HG03060 (cell line): ENCODE measurements around the gene SMTNL2.
"Not testable (repeated sequence)": the region's sequence is repeated elsewhere in the genome, so short reads cannot be mapped to it uniquely, and the experiment has no call there.

Experiments
- ATAC-seq: cut with Tn5 transposase; IDR thresholded peaks from one replicate; pipeline ENCODE4 v1.9.1; 2021; ENCODE audit warnings: low read depth, moderate number of reproducible peaks; ENCODE audit not compliant: unreplicated experiment

The SMTNL2 gene

DNA sequence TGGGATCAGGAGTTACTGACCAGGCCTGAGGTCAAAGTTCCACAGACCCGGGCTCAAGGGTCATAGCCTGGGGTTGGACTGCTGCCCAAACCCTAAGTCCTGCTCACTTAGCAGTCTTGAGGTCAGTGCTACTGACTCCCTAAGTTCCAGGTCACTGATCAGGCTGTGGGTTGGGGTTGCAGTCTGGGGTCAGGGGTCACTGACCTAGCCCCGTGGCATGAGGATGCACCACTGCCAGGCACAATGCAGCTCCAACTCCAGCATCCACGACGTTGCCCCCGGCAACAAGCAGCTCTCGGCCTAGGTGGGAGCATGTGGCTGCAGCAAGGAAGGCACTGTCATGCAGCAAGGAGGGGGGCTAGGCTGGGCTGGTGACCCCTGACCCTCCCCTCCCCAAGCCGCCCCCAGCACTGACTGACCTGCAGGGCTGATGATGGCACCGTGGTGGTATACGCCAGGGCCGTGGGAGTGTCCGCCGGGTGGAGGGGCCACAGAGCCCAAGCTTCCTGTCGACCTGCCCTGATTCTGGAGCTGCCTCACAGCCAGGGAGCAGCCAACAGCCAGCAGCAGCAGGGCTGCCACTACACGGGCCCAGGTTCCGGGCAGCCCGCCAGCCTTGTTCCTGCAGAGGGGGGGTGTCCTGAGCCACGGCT lies 25.1 kb upstream of the SMTNL2 start:
- no peak for ATAC-seq

DNA sequence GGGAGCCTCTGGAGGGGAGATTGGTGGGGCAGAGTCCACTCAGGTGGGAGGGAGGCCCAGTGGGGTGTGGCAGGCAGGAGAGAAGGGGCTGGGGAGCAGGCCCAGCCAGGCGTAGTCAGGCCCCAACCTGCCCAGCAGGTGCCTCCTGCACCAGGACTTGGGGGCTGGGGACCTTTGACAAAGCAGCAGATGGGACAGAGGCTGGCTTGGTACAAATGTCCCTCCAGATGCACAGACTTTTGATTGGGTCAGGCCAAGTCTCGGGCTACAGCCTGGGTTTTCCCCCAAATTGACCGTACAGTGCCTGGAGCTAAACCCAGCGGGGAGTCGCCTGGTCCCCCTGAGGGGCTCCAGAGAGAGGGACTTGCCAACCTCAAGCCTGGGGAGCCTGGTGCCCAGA lies 24.4 kb upstream of the SMTNL2 start:
- ATAC-seq = no peak

DNA sequence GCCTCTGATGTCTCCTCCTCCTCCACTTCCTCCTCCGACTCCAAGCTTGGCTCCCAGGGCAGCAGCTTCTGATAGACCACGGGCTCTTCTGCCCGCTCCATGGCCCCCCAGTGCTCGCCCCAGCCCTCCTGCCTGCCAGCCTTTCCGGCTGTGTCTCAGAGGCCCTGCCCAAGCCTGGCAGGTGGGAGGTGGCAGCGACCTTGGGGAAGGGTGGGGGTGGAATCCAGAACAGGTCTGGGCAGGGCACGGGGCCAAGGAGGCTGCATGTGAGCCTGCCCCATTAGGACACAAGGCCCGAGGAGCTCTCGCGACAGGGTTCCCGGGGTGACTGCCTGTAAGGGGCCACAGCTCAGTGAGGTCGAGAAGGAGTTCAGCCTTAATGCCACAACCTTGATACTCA lies 23.9 kb upstream of the SMTNL2 start, which contains the start of gene GGT6:
TSS of gene GGT6 (minus strand) at position 157 of the 400 bp plus-strand sequence. CDS start at position 101, 56 bp downstream.
- no peak for ATAC-seq

DNA sequence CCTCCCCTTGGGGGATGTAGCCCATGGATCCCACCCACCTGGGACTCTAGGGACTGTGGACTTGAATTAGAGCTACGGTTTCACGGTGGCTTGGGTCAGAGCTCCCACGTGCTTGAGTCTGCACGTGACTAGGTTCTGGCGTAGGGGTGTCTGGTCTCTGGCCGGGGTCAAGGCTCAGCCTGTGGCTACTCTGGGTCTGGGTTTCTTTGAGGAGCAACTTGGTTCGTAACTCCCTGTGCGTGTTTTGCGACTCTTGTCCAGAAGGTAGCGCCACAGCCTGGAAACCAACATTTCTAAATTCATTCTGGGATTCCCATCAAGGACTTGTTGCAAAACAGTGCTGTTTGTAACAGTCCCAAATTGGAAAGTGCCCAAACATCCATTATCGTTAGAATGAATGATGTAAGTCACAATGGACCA lies 23.5 kb upstream of the SMTNL2 start:
- ATAC-seq = no peak

DNA sequence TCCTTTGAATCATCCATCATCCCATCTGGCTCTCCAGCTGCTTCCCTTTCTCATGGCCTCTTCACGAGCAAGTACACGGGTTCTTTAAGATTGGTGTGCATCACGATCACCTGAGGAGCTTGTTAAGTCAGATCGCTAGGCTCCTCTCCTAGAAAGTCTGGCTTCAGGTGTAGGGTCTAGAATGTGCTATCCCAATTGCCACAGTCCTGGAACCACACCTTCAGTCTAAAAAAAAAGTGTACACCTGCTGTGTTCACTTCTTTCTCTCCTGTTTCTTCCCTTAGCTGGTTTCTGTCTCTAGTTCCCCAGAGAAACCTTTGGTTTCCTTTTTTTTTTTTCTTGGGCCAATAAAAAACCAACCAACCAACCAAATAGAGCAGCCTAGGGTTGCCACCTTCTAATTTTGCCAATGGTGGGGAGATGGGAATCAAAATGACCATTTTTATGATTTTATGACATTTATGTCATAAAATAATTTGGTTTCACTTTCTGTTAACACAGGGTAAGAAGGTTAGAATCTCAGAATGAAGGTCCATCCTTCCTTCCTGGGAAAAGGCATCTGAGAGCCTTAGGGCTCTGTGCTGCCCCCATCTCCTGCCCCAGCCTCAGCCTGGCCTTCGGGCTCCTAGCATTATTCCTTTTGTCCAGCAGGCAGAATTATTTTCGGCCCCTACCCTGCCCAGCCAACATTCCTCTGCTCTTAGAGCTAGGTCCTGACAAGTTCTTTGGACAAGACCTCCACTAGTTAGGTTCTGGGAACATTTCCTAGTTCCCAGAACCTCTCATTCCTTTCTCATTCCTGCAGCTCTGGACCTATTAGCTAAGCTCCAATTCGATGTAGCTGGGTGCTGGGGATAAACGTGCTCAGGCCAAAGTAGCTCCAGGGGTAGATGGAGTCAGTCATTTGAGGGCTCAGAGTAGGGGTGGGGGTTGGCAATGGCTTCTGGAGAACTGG lies 22.0 kb upstream of the SMTNL2 start:
- ATAC-seq = no peak

DNA sequence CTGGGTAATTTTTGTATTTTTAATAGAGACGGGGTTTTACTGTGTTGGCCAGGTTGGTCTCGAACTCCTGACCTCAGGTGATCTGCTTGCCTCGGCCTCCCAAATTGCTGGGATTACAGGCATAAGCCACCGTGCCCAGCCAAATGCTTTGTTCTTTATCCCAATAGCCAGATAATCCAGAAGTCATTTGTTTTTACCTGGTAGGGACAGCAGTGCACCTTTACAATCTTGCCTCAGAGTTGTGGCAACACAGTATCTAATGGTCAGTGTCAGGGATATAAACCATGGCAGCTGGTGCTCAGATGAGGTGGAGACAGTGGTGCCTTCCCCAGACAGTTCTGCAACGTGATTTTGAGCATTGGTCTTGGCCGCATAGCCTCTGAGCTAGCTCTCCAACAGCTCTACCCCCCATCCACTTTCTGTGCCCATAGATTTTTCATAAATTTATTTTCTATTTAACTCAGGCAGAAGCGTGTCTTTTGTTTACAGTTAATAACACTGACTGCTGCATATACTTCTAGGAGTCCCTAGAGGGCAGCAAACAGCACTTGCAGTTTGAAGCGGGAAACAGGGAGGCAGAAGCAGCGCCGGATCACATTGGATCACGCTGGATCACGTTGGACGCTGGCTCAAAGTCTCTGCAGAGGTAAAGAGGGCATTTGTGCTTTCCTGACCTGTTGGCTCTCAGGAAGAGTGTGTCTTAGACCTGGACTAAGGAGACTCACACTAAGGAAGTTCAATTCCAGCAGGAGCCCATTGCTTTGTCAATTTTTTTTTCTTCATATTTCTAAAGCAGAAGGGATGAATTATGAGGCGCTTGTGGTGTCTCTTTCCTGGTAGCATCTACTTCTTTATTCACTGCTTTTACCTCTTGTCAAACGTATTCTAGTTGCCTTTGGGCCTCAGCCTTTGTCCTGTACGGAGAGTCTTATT lies 18.9 kb upstream of the SMTNL2 start:
- ATAC-seq = no peak

DNA sequence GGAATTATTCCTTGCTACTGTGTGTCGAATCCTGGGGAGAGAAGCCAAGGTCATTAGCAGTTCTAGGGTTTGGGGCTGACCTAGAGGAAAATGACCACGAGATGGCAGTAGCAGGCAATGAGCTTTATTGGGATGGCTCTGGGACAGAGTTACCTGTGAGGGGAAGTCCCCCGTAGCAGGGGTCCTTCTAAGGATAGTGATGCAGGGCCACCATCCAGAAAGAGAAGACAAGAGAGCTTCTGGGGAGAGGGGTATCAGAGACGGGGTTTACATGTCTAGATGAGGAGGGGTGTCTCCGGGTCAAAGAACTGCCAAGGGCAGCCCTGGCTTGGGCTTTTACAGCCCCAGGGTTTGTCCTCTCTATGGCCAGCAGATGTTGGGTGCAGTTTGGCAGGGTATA lies 17.5 kb upstream of the SMTNL2 start:
- ATAC-seq = no peak

DNA sequence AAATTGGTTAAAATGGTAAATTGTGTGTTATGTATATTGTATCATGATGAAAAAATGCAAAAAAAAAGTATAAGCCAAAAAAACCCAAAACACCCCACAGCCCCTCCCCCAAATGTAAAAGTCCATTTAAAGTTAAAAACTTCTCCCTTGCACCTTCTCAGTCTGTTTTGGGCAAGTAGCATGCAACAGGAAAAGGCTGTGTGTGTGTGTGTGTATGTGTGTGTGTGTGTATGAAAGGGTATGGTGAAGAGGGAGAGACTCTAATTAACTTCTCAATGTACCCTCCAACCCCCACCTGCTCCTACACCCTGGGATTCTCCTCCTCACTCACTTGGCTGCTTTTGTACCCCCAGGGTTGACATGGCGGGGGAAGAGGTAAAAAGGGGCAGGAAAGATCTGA lies 14.7 kb upstream of the SMTNL2 start:
- ATAC-seq = no peak

DNA sequence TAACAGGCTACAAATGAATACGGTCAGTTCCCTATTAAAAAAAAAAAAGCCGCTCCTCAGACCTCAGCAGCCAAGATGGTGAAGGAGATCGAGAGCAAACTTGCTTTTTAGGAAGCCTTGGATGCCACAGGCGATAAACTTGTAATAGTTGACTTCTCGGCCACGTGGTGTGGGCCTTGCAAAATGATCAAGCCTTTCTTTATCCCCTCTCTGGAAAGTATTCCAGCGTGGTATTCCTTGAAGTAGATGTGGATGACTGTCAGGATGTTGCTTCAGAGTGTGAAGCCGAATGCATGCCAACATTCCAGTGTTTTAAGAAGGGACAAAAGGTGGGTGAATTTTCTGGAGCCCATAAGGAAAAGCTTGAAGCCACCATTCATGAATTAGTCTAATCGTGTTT lies 12.2 kb upstream of the SMTNL2 start:
- ATAC-seq = no peak

DNA sequence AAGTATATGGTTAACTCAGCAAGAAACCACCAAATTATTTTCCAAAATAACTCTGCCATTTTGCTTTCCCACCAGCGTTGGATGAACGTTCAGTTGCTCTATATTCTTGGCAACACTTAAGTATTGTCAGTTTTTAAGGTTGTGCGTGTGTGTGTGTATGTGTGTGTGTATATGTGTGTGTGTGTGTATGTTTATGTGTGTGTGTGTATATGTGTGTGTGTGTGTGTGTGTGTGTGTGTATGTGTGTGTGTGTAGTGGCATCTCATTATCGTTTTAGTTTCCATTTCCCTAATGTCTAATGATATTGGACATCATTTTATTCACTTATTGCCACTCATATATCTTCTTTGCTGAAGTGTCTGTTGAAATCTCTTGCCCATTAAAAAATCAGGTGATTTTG lies 11.2 kb upstream of the SMTNL2 start:
- no peak for ATAC-seq

DNA sequence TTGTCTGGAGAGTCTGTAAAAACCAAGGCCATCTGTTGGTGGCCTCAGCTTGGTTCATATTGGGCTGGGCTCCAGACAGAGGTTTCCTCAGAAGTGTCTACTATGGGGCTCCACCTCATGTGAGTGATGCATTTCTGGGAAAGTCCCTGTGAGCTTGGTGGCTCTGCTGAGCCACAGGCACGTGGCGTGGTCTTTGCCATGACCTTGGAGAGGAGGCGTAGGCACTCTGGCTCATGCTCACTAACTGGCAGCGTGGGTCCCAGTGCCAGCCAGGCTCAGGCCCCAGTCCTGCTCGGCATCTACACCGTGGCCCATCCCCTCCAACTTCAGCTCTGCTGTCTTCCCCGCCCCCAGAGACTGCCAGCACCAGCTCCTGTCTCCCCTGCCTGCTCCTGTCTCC lies 10.7 kb upstream of the SMTNL2 start:
- ATAC-seq = no peak

DNA sequence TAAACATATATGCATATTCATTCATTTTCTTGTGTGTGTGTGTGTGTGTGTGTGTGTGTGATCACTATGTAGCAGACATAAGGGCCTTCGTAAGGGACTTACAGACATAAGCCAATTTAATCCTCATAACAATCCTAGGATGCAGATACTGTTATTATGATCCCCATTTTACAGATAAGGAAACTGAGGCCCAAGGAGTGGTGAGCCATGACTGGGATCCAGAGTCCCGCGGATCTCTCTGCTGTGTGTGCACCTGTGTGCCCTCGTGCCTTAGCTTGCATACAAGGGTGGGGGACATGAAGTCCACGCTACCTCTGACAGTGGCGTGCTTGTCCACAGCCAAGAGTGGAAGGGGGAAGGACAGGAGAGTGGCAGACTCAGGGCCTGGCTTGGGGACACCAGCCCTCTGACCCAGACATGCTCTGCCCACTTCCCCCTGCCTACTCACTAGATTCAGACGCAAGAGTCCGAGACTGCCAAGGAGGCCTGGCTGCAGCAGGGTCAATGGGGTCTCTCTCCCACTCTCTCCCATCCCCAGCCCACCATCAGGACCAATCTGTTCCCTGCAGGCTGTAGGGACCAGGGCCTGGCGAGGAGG lies 9.8 kb upstream of the SMTNL2 start:
- no peak for ATAC-seq

DNA sequence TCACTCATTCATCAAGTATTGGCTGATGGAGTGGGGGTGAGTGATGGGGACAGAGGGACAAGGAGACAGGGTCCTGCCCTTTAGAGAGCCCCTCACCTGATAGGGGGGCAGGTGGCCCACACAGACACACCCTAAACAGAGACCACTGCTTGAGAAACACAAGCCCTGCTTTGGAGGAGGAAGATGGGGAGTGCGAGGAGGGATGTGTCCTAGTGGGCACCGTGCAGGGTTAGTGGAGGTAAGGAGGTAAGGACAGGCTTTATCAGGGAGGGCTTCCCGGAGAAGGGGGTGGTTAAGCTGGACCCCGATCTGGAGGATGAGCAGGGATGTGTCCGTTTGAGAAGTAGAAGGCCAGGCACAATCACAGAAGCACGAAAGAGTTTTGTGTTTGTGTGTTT lies 8.2 kb upstream of the SMTNL2 start:
- ATAC-seq = no peak

DNA sequence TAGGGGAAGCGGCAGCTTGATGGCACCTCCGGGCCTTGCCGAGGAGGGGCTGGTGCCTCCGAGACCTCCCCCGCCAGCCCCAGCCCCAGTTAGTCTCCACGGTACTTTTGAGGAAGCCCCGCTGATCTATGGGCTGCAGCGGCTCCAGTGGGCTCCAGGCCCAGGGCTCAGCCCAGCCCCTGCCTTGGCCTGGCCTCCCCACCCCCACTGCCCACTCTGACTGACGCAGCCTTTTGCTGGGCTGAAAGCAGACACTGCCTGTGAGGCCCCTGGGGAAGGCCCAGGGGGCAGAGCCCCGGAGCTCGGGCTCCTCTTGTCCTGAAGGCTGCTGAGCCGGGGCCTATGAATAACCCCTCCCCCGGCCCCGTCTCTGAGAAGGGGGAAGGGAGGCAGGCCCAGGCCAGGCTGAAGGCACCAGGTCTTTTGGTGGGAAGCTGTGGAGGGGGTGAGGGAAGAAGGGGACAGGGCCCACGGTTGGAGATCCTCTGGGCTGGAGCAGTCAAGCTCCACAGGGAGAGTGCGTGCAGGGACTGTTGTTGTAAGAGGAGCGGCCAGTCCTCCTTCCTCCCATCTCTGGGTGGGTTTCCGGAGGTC lies 7.5 kb upstream of the SMTNL2 start:
- no peak for ATAC-seq

DNA sequence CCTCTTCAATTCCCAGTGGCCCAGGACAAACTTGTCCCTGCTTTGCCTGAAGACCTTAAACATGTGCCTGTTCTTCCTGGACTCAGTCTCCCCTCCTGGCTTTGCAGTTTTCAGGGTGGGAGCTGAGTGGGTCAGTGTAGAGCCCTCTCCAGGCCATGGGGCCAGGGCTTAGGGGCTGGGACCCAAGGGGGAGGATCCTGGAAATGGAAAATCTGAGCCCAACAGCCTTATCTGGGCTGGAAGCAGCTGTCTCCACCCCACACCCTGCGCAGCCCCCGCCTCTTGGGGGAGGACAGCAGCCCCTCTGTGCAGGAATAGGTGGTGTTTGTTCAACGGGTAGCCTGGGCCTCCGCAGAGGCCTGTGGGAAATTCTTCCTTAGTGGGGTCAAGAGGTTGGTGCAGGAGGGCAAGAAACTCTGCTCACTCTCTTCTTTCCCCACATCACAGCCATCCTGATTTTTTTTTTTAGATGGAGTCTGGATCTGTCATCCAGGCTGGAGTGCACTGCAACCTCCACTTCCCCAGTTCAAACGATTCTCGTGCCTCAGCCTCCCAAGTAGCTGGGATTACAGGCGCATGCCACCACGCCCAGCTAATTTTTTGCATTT lies 6.8 kb upstream of the SMTNL2 start:
- no peak for ATAC-seq

DNA sequence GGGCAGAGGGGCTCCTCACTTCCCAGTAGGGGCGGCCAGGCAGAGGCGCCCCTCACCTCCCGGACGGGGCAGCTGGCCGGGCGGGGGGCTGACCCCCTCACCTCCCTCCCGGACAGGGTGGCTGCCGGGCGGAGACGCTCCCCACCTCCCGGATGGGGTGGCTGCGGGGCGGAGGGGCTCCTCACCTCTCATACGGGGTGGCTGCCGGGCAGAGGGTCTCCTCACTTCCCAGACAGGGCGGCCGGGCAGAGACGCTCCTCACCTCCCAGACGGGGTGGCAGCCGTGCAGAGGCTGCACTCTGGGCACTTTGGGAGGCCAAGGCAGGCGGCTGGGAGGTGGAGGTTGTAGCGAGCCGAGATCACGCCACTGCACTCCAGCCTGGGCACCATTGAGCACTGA lies 6.0 kb upstream of the SMTNL2 start:
- not testable (repeated sequence) for ATAC-seq

DNA sequence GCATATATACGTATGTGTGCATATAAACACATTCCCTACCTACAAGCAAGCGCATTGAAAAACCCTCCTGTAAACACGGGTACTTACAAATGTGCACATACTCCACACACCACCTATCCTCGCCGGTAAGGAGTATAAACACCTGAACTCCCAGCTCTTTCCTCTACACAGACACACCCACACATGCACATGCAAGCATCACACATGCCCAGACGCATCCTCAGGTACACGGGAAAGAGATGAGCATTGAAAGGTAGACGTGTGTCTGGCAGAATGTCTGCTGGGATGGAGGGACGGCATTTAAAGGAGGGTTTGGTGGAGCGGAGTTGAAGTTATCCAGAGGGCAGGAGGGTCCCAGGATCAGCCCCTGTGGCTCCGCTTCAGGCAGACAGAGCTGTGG lies 4.7 kb upstream of the SMTNL2 start:
- ATAC-seq = no peak

DNA sequence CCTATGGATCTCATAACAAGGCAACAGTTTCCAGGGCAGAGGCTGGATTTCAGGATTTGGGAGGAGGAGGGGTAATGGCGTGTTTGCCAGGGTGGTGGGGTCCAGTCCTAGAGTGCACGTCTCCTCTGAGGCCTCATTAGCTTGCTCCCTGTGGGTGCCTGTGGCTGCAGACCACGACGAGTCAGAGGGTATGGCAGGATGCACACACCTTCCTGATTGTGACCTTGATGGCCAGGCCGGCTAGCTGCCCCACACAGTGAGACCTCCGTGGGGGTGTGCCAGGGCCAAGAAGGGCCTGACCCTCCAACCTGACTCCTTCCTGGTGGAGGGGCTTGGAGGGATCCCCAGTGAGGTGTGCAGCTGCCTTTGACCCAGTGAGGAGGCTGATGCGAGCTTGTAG lies 4.0 kb upstream of the SMTNL2 start:
- no peak for ATAC-seq

DNA sequence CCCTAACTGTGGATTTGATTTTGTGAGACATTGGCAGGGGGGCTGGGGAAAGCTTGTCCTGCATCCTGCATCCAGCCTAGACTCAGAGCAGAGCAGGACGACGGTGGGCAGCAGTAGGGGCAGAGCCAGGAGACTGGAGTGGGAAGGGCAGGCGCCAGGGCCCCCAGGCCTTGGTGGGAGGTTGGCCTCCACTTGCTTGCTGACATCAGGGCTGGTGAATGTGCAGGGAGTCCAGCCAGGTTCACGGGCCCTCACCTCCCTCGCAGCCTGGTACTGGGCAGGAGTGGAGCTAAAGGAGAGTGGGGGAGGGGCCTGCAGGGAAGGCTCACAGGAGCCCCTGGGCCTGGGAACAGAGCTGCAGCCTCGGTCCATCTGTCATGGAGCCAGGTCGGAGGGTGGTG lies 2.2 kb upstream of the SMTNL2 start:
- no peak for ATAC-seq

DNA sequence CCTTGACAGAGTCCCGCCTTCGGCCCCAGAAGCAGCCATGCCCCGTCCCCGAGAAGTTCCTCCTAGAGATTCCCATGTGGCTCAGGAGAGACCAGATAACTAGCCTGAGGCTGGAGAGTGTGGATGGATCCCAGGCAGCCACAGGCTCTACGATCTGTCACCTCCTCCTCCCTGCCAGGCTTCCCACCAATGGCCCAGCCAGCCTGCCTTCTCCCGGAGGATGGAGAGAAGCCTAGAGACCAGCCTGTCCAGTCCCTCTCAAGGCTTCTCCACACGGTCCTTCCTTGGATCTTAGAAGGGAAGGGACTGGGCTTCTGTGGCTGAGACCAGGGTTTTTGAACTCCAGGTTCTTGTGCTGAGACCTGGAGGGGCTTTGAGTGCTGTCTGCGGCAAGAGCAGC lies 1.6 kb upstream of the SMTNL2 start:
- no peak for ATAC-seq
